IPS-NIHi11 (cell line): Measurements from ENCODE around the gene TNKS2.
A peak's percentile ranks its signal among the peaks of the same experiment; 100 is the strongest.
"Not testable (repeated sequence)": the region's sequence is repeated elsewhere in the genome, so short reads cannot be mapped to it uniquely, and the experiment has no call there.

ENCODE experiments used
- DNase-seq: peaks from one replicate; pipeline ENCODE4 v3.0.0; 2012; ENCODE audit warnings: mixed read lengths, low spot score

Gene TNKS2

GRCh38 chr10:91796331-91797047 is 1.7 kb upstream of the TNKS2 start:
- DNase-seq = peak; percentile 54

- DNase-seq = no peak
Observed at GRCh38 chr10:91797048-91797690, 1.1 kb upstream of the TNKS2 start.

GRCh38 chr10:91798649-91799611 is 704 bp downstream of the TNKS2 start:
- DNase-seq = peak; percentile 46

- no peak for DNase-seq
Observed at GRCh38 chr10:91799612-91799975, 1.4 kb downstream of the TNKS2 start.

GRCh38 chr10:91800182-91800581 is 2.0 kb downstream of the TNKS2 start:
- DNase-seq = no peak

GRCh38 chr10:91800756-91801155 is 2.5 kb downstream of the TNKS2 start:
- DNase-seq = no peak

- no peak for DNase-seq
Observed at GRCh38 chr10:91803386-91804125, 5.3 kb downstream of the TNKS2 start.

GRCh38 chr10:91804126-91804510 is 5.9 kb downstream of the TNKS2 start:
- DNase-seq = no peak

GRCh38 chr10:91805110-91805838 is 7.0 kb downstream of the TNKS2 start:
- DNase-seq = no peak

- not testable (repeated sequence) for DNase-seq
Observed at GRCh38 chr10:91807264-91807663, 9.0 kb downstream of the TNKS2 start.

- no peak for DNase-seq
Observed at GRCh38 chr10:91813251-91813650, 15.0 kb downstream of the TNKS2 start.

- DNase-seq = no peak
Observed at GRCh38 chr10:91816981-91817380, 18.8 kb downstream of the TNKS2 start.

GRCh38 chr10:91820144-91820543 is 21.9 kb downstream of the TNKS2 start:
- DNase-seq = peak; percentile 24

GRCh38 chr10:91824076-91824475 is 25.9 kb downstream of the TNKS2 start:
- no peak for DNase-seq

- no peak for DNase-seq
Observed at GRCh38 chr10:91829268-91829667, 31.0 kb downstream of the TNKS2 start.

- DNase-seq = no peak
Observed at GRCh38 chr10:91838199-91838598, 40.0 kb downstream of the TNKS2 start.

GRCh38 chr10:91843083-91843482 is 44.9 kb downstream of the TNKS2 start:
- no peak for DNase-seq

- no peak for DNase-seq
Observed at GRCh38 chr10:91856637-91857036, 58.4 kb downstream of the TNKS2 start.

- no peak for DNase-seq
Observed at GRCh38 chr10:91860885-91861284, 62.7 kb downstream of the TNKS2 start.

GRCh38 chr10:91864099-91864498 is 65.9 kb downstream of the TNKS2 start:
- no peak for DNase-seq

- DNase-seq = no peak
Observed at GRCh38 chr10:91864744-91865143, 66.5 kb downstream of the TNKS2 start.
